Measurements from ENCODE around the gene BEST1. TPM values are rescaled to one million over a fixed set of nuclear protein-coding genes. Genes with fewer than 3 reads are reported as not detected.

The BEST1 gene
- total and polyA plus RNA-seq, 2 experiments from 2014 or later = 3.9 to 5.1 TPM

DNA sequence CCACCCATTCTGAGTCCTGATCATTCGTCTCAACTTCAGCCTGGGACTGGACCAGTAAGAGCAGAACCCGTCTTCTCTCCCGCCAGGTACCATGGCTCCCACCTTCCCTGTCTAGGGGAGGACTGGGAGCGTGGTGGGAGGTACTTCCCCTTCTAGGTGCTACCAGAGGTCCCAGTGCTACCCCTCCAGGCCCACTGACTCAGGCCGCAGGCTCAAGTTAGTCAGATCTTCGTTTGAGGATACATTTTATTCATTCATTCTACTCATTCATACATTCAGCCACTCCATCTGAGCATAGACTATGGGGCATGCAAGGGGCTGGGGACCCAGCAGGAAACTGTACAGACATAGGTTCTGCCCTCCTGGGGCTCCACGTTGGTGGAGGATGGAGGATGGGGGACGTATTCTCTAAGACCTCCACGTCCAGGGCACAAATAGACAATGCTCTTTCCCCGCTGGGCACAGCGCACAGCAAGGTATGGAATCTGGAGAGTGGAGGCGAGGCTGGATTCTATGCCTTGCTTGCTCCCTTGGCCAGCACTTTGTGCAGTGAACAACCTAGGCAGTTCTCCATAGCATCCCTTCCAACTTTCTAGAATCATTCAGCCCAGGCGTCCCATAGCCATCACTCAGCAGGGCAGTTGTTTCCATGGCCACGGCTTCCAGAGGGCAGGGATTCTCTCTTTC lies 31.8 kb upstream of the BEST1 start:
- Histone ChIP-seq H3K27ac (no peak overlapping the region), H3F3A (ENCODE audit: insufficient read depth) (no peaks in the 10 kb centered on the region), H3K27me3 (replicated peaks; ENCODE audit: insufficient read depth) (no peaks in the 10 kb centered on the region), H3K9ac (peak overlapping the region; percentile 75; the same call in 1 of the 2 replicates), H3K4me3 (0 out of 2 replicates have a peak overlapping the region, but pooled peaks have one; percentile 82), H3K4me2 (ENCODE audit: unreplicated experiment) (no peak overlapping the region), H3K9me2 (ENCODE audit: insufficient read depth) (no peaks in the 10 kb centered on the region), H2AFZ (no peak overlapping the region), H3K9me3 (ENCODE audit: low read depth) (no peaks in the 10 kb centered on the region), H3K79me2 (ENCODE audit: insufficient read depth) (no peaks in the 10 kb centered on the region), H4K20me1 (ENCODE audit: insufficient read depth) (no peaks in the 10 kb centered on the region), H3K36me3 (ENCODE audit: low read depth) (no peaks in the 10 kb centered on the region), H3K4me1 (ENCODE audit: insufficient read depth) (peaks cover 14% of the 10 kb centered on the region)
- in situ Hi-C loops (cut with MboI) = no loop called here
- TF ChIP-seq EZH2 (IDR thresholded peaks at IDR 0.05; ENCODE audit: insufficient read depth, poor library complexity, severe bottlenecking) = no peak
- TF ChIP-seq EZH2phosphoT487 (IDR thresholded peaks at IDR 0.05; ENCODE audit: insufficient read depth, low read depth) = no peak
- 65 to 66% methylated on average over 14 of the region's 14 CpGs for whole genome bisulfite sequencing, 2 experiments (ENCODE audit: low coverage in 1 of 2, low lambda C conversion rate in 2 of 2, missing lambda C conversion rate in 2 of 2)
- no peak for DNase-seq

DNA sequence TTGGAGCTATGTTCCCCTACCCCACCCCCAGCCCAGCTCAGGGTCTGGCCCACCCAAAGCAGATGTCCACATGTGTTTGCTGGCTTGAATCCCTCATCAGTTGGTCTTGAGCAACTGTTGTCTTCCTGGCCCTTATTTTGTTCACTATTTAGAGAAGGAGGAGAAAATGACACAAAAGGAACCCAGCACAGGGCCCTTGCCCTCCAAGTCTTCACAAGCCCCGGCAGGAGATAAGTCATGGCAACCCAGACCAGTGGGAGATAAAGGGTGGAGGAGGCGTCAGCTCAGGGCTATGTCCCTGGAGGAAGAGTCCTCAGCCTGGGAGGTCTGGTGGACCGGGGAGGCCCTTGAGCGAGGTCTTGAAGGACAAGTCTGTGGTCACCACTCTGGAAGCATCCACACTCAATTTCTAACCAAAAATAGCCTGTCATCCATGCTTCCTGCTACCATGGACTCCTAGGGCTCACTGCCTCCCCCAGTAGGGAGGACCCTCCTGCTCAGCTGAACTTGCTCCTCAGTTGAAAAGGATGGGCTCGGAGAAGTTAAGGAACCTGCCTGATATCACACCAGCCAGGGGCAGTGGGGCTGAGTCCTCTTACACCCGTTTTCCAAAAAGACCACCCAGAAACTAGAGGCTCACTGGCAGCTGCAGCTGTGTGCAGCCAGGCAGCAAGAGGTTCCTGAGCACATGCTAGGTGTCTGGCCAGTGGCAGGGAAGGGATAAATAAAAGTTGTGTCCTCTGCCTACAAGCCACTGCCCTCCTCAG lies 31.0 kb upstream of the BEST1 start:
- Histone ChIP-seq H3K9me2 (ENCODE audit: insufficient read depth) (no peaks in the 10 kb centered on the region), H3K27me3 (replicated peaks; ENCODE audit: insufficient read depth) (no peaks in the 10 kb centered on the region), H4K20me1 (ENCODE audit: insufficient read depth) (no peaks in the 10 kb centered on the region), H3K9ac (no peak overlapping the region), H2AFZ (no peak overlapping the region), H3K27ac (no peak overlapping the region), H3K9me3 (ENCODE audit: low read depth) (no peaks in the 10 kb centered on the region), H3K4me1 (ENCODE audit: insufficient read depth) (peaks cover 18% of the 10 kb centered on the region), H3K36me3 (ENCODE audit: low read depth) (no peaks in the 10 kb centered on the region), H3K79me2 (ENCODE audit: insufficient read depth) (no peaks in the 10 kb centered on the region), H3K4me2 (ENCODE audit: unreplicated experiment) (no peak overlapping the region), H3F3A (ENCODE audit: insufficient read depth) (no peaks in the 10 kb centered on the region), H3K4me3 (no peak overlapping the region)
- TF ChIP-seq EZH2phosphoT487 (IDR thresholded peaks at IDR 0.05; ENCODE audit: insufficient read depth, low read depth) (no peak), EZH2 (IDR thresholded peaks at IDR 0.05; ENCODE audit: insufficient read depth, poor library complexity, severe bottlenecking) (no peak)
- in situ Hi-C loops (cut with MboI) = no loop called here
- DNase-seq = no peak
- WGBS, 2 experiments (ENCODE audit: low coverage in 1 of 2, low lambda C conversion rate in 2 of 2, missing lambda C conversion rate in 2 of 2) = 39% methylated on average over 6 of the region's 6 CpGs

DNA sequence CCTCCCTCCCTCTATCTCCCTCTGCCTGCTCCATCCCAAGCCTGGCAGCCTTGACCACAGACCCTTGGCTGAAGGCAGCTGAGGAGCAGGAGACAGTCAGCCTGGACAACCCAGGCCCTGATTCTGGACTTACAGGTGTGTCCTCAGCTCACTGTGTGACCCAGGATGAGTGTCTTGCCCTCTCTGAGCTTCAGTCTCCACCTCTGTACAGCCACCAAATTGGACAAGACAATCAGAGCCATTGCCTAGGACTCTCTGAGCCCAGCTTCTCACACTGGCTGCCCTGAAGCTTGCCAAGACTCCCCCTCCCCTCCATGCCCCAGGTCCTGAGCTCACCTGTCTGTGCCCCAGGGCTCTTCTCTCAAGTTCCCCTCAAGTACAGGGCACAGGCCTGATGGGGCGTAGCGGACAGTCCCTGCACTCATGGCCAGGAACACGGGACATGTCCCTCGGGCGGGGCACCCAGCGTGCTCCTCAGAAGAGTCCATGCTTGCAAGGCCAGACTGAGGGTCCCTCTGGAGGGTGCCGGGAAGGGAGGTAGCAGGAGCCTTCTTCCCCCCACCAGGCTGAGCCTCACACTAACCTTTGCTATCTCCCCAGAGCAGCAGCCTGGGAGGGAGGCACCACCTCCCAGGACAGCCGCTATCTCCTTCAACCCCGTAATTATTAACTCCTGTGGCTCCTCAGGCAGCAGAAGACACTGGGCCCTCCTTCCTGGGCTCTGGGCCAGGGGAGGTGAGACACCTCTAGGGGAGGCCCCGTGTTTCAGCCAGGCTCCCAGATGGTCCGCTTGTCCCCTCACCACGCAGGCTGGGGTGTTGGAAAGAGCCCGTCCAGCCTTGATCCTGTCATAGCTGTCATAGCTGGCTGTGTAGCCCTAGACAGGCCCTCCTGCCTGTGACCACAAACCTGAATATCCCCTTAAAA lies 30.2 kb upstream of the BEST1 start:
- no peak overlapping the region for H2AFZ ChIP-seq
- H3K9ac ChIP-seq = no peak overlapping the region
- H3K4me3 ChIP-seq = no peak overlapping the region
- H4K20me1 ChIP-seq (ENCODE audit: insufficient read depth) = no peaks in the 10 kb centered on the region
- no peak overlapping the region for H3K27ac ChIP-seq
- H3K9me2 ChIP-seq (ENCODE audit: insufficient read depth) = no peaks in the 10 kb centered on the region
- H3K79me2 ChIP-seq (ENCODE audit: insufficient read depth) = no peaks in the 10 kb centered on the region
- H3K36me3 ChIP-seq (ENCODE audit: low read depth) = no peaks in the 10 kb centered on the region
- 67 to 71% methylated on average over 13 of the region's 13 CpGs for WGBS, 2 experiments (ENCODE audit: low coverage in 1 of 2, low lambda C conversion rate in 2 of 2, missing lambda C conversion rate in 2 of 2)
- H3K4me1 ChIP-seq (ENCODE audit: insufficient read depth) = peaks cover 18% of the 10 kb centered on the region
- H3K9me3 ChIP-seq (ENCODE audit: low read depth) = no peaks in the 10 kb centered on the region
- in situ Hi-C loops (cut with MboI) = no loop called here
- DNase-seq = no peak
- no peaks in the 10 kb centered on the region for H3F3A ChIP-seq (ENCODE audit: insufficient read depth)
- no peak overlapping the region for H3K4me2 ChIP-seq (ENCODE audit: unreplicated experiment)
- no peak for TF ChIP-seq EZH2 (IDR thresholded peaks at IDR 0.05; ENCODE audit: insufficient read depth, poor library complexity, severe bottlenecking)
- TF ChIP-seq EZH2phosphoT487 (IDR thresholded peaks at IDR 0.05; ENCODE audit: insufficient read depth, low read depth) = no peak
- H3K27me3 ChIP-seq (replicated peaks; ENCODE audit: insufficient read depth) = no peaks in the 10 kb centered on the region

DNA sequence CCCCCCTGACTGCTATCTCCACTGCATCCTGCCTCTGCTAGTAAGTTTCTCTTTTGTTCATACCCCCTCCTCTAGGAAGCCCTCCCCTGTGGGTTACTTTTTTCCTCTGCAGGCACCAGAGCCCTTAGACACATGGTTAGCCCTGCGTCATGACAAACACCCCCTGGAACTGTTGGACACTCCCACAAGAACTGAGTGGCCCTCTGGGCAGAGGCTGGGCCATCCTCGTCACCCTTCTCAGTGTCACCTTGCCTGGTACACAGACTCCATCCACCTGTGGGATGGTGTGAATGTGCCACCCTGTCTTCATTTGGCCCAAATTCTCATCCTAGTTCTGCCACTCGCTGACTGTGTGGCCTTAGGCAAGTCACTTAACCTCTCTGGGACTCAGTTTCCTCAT lies 28.7 kb upstream of the BEST1 start:
- Histone ChIP-seq H3K79me2 (ENCODE audit: insufficient read depth) (no peaks in the 10 kb centered on the region), H3K36me3 (ENCODE audit: low read depth) (no peaks in the 10 kb centered on the region), H3K27me3 (replicated peaks; ENCODE audit: insufficient read depth) (no peaks in the 10 kb centered on the region), H3K9me3 (ENCODE audit: low read depth) (no peaks in the 10 kb centered on the region), H4K20me1 (ENCODE audit: insufficient read depth) (no peaks in the 10 kb centered on the region), H3F3A (ENCODE audit: insufficient read depth) (no peaks in the 10 kb centered on the region), H3K9me2 (ENCODE audit: insufficient read depth) (no peaks in the 10 kb centered on the region), H3K27ac (no peak overlapping the region), H3K9ac (no peak overlapping the region), H3K4me2 (ENCODE audit: unreplicated experiment) (no peak overlapping the region), H2AFZ (no peak overlapping the region), H3K4me3 (no peak overlapping the region), H3K4me1 (ENCODE audit: insufficient read depth) (peaks cover 18% of the 10 kb centered on the region)
- in situ Hi-C loops (cut with MboI) = no loop called here
- TF ChIP-seq EZH2phosphoT487 (IDR thresholded peaks at IDR 0.05; ENCODE audit: insufficient read depth, low read depth) (no peak), EZH2 (IDR thresholded peaks at IDR 0.05; ENCODE audit: insufficient read depth, poor library complexity, severe bottlenecking) (no peak)
- no peak for DNase-seq
- WGBS, 2 experiments (ENCODE audit: low coverage in 1 of 2, low lambda C conversion rate in 2 of 2, missing lambda C conversion rate in 2 of 2) = 96 to 99% methylated on average over 3 of the region's 3 CpGs

Data from GM23248 (cell line).